Sigmoid colon (tissue), 7 donors: ENCODE data around the gene CLEC16A. TPM values are rescaled to one million over a fixed set of nuclear protein-coding genes. Genes with fewer than 3 reads are reported as not detected.

Experiments
- DNase-seq: peaks from one replicate; pipeline ENCODE4 v3.0.0-alpha.2; 2019
- H3K27ac ChIP-seq, 4 donors: fragments of 200-600 bp; sonication (generic); one replicate each; pipeline ENCODE4 v1.5.1; 2016 to 2019; ENCODE audit warnings: mild to moderate bottlenecking in 1 of 4
- H3K27me3 ChIP-seq, 3 donors: fragments of 200-600 bp; sonication (generic); one replicate each; pipeline ENCODE4 v1.5.1; 2019; ENCODE audit warnings: mild to moderate bottlenecking in 1 of 3
- H3K36me3 ChIP-seq, 4 donors: fragments of 200-600 bp; sonication (generic); one replicate each; pipeline ENCODE4 v1.5.1; 2016 to 2019
- H3K4me1 ChIP-seq, 4 donors: fragments of 200-600 bp; sonication (generic); one replicate each; pipeline ENCODE4 v1.5.1; 2017 to 2019
- H3K4me3 ChIP-seq, 4 donors: fragments of 200-600 bp; sonication (generic); one replicate each; pipeline ENCODE4 v1.5.1; 2017 to 2019; ENCODE audit warnings: mild to moderate bottlenecking in 2 of 4, moderate library complexity in 1 of 4
- H3K9me3 ChIP-seq, 4 donors: fragments of 200-600 bp in 3 of 4; sonication (generic) in 3 of 4; one replicate each; pipeline versions ENCODE4 v1.5.1 to v1.6.1; 2013 to 2019
- CTCF ChIP-seq, 4 experiments: fragments of 450-650 bp in 3 of 4; fragments of 200-600 bp in 1 of 4; IDR thresholded peaks; one replicate each; pipeline ENCODE4 v1.5.1; 2016 to 2019; ENCODE audit warnings: antibody characterized with exemption in 4 of 4, mild to moderate bottlenecking in 3 of 4, moderate library complexity in 2 of 4
- EP300 ChIP-seq, 4 donors: sonication (generic); formaldehyde crosslinking; IDR thresholded peaks; one replicate each; pipeline ENCODE4 v1.6.1; 2017; ENCODE audit warnings: antibody characterized with exemption in 4 of 4
- POLR2A ChIP-seq, 2 donors: fragments of 450-650 bp; IDR thresholded peaks; one replicate each; pipeline ENCODE4 v1.6.1; 2016; ENCODE audit warnings: antibody characterized with exemption in 2 of 2, mild to moderate bottlenecking in 2 of 2, moderate library complexity in 2 of 2
- POLR2AphosphoS5 ChIP-seq, 4 donors: sonication (generic); formaldehyde crosslinking; IDR thresholded peaks; one replicate each; pipeline ENCODE4 v1.6.1; 2017; ENCODE audit warnings: antibody characterized with exemption in 4 of 4
- WGBS, 2 donors: extraction: QIAGEN DNeasy Blood & Tissue Kit; methylation state at CpG; one replicate each; pipeline ENCODE4 v1.1.7; 2013; 5-methylcytosine and 5-hydroxymethylcytosine counted together
- intact Hi-C: fragments of 100-400 bp; cut with DNase I; formaldehyde crosslinking; loops from one replicate; pipeline ENCODE4 v1.15.1; 2023
- polyA plus RNA-seq, 3 donors: library from polyadenylated mRNA; stranded (reverse); fragments of 200-250 nt; gene quantifications; one replicate each; pipeline ENCODE4 v1.2.3, GENCODE V29; 2013
- total RNA-seq, 4 donors: library from RNA; depleted of rRNA; stranded (reverse); fragments of >200 nt; gene quantifications; one replicate each; pipeline ENCODE4 v1.1.0, GENCODE V29; 2016
- donor health status: healthy with polysubstance abuse.
- donor health status: Bipolar disorder and iron deficiency.
- donor health status: healthy.

The CLEC16A gene
- total and polyA plus RNA-seq, 7 donors, result 9.6 to 35.2 (median 24.6) TPM

GRCh38 chr16:11130978-11131665 is 186.8 kb downstream of the CLEC16A start:
- Histone ChIP-seq H3K27ac (peak overlapping the region; percentile 78 to 86 (median 82)), H3K36me3 (peaks cover 0 to 6% (median 0%) of the 10 kb centered on the region in 4 donors), H3K4me3 (no peak overlapping the region), H3K9me3 (no peaks in the 10 kb centered on the region), H3K4me1 (peaks cover 0 to 79% (median 71%) of the 10 kb centered on the region in 4 donors), H3K27me3 (no peaks in the 10 kb centered on the region)
- TF ChIP-seq POLR2AphosphoS5 (IDR thresholded peaks at IDR 0.05) (no peak), EP300 (IDR thresholded peaks at IDR 0.05) (no peak), POLR2A (IDR thresholded peaks at IDR 0.05) (no peak), CTCF (IDR thresholded peaks at IDR 0.05) (no peak)
- WGBS, 2 donors, result 90 to 92% methylated on average over 8 of the region's 8 CpGs
- intact Hi-C loops, result loop anchor here (10.0 kb wide), 1 partner anchor 124 kb away; the partner anchor contains the start of gene SOCS1
- peak; percentile 62 for DNase-seq

GRCh38 chr16:11131706-11132105 is 187.3 kb downstream of the CLEC16A start:
- peak; percentile 73 for DNase-seq
- peak overlapping the region; percentile 78 to 86 (median 82) for H3K27ac ChIP-seq
- WGBS, 2 donors, result 81 to 95% methylated on average over 7 of the region's 7 CpGs
- peaks cover 0 to 79% (median 71%) of the 10 kb centered on the region in 4 donors for H3K4me1 ChIP-seq
- intact Hi-C loops, result loop anchor here (2.0 to 10.0 kb wide), 2 partner anchors 53 to 123 kb away; partner anchors contain the start of gene SOCS1
- no peak overlapping the region for H3K4me3 ChIP-seq
- TF ChIP-seq EP300 (IDR thresholded peaks at IDR 0.05) (no peak), POLR2AphosphoS5 (IDR thresholded peaks at IDR 0.05) (peak; percentile 22 to 61 (median 38))
- no peaks in the 10 kb centered on the region for H3K9me3 ChIP-seq
- peaks cover 0 to under 1% (median 0%) of the 10 kb centered on the region in 4 donors for H3K36me3 ChIP-seq
- no peaks in the 10 kb centered on the region for H3K27me3 ChIP-seq

GRCh38 chr16:11133344-11133943 is 189.1 kb downstream of the CLEC16A start:
- TF ChIP-seq CTCF (IDR thresholded peaks at IDR 0.05) (no peak), POLR2AphosphoS5 (IDR thresholded peaks at IDR 0.05) (peak; percentile 36 to 83 (median 70)), POLR2A (IDR thresholded peaks at IDR 0.05) (no peak), EP300 (IDR thresholded peaks at IDR 0.05) (peak in 1 of 4 donors; percentile 58)
- H3K27ac ChIP-seq, result peak overlapping the region; percentile 78 to 86 (median 82)
- DNase-seq, result peak; percentile 95
- H3K4me3 ChIP-seq, result no peak overlapping the region
- H3K4me1 ChIP-seq, result peaks cover 0 to 68% (median 59%) of the 10 kb centered on the region in 4 donors
- 57 to 69% methylated on average over 12 of the region's 12 CpGs for whole genome bisulfite sequencing, 2 donors
- H3K27me3 ChIP-seq, result no peaks in the 10 kb centered on the region
- no peaks in the 10 kb centered on the region for H3K36me3 ChIP-seq
- H3K9me3 ChIP-seq, result no peaks in the 10 kb centered on the region
- intact Hi-C loops, result loop anchor here (2.0 to 10.0 kb wide), 2 partner anchors 55 to 121 kb away; partner anchors contain the start of gene SOCS1

GRCh38 chr16:11134722-11135463 is 190.5 kb downstream of the CLEC16A start:
- intact Hi-C loops, result loop anchor here (10.0 kb wide), 1 partner anchor 120 kb away; the partner anchor contains the start of gene SOCS1
- Histone ChIP-seq H3K9me3 (no peaks in the 10 kb centered on the region), H3K36me3 (no peaks in the 10 kb centered on the region), H3K4me1 (peaks cover 0 to 60% (median 45%) of the 10 kb centered on the region in 4 donors), H3K4me3 (no peak overlapping the region), H3K27me3 (no peaks in the 10 kb centered on the region), H3K27ac (peak overlapping the region in 2 of 4 donors; percentile 10 to 11)
- DNase-seq, result no peak
- 91 to 97% methylated on average over 11 of the region's 11 CpGs for WGBS, 2 donors
- TF ChIP-seq POLR2AphosphoS5 (IDR thresholded peaks at IDR 0.05) (no peak), CTCF (IDR thresholded peaks at IDR 0.05) (no peak), POLR2A (IDR thresholded peaks at IDR 0.05) (no peak), EP300 (IDR thresholded peaks at IDR 0.05) (no peak)
